ENCODE measurements around the gene OR1S1.
"Not testable (repeated sequence)": the region's sequence is repeated elsewhere in the genome, so short reads cannot be mapped to it uniquely, and the experiment has no call there.

Gene OR1S1

DNA sequence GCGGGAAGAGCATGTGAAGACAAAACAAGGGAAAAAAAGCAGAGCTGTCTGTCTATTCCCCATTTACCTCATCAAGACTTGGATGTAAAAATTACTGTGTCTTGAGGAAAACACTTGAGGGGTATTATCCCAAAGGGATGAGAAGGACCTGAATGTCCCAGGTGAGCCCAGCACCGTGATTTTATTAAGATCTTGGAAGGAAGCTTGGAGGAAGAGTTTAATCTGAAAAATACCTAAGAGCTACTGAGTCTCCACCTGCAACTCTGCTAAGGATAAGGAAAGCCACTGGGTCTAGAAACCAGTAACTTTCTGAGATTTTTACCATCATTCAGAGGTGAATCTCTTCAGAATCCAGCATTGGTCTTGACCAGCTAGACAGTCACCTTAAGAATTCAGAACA, at the start of gene OR1S1:
Gene OR1S1 (plus strand): TSS at position 301 of the 400 bp plus-strand sequence.
- DNase-seq (ENCODE audit: low read depth in 2 of 2), result not testable (repeated sequence)

DNA sequence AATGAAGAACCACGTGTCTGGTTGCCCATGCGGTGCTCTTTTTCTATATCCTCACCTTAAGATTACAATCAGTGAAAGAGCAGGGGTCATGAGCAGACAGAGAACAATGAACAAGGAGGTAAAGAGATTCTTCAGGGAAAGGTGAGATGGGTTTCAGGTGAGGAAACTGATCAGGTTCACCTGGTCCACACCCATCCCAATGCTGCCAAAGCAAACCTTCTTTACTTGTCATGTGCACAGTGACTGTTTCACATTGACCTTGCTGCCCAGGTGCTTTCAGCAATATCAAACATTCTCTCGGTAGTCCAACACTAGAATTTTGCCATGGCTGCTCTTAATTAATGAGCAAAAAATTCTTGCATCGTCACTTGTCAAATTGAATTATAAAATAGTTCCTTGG, 48.1 kb upstream of the OR1S1 start:
- no peak for DNase-seq (ENCODE audit: low read depth in 2 of 2)

DNA sequence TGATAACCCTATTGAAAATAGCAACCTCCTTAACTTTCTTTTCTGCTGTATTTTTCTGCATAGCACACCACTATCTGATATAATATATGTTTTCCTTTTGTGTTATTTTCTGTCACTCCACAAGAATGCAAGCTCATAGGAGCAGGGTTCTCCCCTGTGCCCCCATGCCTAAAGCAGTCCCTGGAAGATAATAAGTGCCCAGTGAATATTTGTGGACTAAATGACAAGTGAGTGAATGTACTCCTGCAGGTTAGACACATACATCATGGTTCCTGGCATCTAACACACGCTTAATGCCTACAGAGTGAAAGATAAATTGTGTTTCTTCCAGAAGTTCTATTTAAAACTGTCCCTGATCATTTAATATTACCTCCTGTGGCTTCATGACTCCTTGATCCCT, 47.5 kb upstream of the OR1S1 start:
- DNase-seq (ENCODE audit: low read depth in 2 of 2), result no peak

DNA sequence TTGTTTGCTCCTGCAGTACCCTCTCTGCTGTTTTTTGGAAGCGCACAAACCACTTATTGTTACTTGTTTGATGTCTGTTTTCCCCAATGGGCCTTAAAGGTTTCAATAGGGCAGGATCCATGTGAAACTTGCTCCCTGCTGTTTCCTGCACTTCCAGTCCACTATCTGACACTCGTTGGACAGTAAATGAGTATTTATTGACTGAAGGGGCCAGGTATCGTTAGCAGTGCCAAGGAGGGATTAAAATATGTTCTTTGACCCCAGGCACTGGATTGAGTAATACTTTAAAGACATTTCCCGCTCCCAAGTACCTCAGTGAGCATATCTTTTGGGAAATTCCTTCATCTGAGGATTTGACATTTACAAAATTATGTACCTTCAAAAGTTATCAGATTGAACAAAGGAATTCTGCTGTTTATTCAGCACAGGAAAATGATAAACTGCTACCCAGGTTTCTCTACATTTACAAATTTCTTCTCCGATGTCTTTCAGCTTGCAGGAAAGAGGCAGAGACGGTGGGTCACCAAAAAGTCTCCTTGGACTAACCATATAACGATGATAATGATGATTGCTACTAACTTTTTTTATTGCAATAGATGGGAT, 46.9 kb upstream of the OR1S1 start:
- DNase-seq (ENCODE audit: low read depth in 2 of 2), result no peak

DNA sequence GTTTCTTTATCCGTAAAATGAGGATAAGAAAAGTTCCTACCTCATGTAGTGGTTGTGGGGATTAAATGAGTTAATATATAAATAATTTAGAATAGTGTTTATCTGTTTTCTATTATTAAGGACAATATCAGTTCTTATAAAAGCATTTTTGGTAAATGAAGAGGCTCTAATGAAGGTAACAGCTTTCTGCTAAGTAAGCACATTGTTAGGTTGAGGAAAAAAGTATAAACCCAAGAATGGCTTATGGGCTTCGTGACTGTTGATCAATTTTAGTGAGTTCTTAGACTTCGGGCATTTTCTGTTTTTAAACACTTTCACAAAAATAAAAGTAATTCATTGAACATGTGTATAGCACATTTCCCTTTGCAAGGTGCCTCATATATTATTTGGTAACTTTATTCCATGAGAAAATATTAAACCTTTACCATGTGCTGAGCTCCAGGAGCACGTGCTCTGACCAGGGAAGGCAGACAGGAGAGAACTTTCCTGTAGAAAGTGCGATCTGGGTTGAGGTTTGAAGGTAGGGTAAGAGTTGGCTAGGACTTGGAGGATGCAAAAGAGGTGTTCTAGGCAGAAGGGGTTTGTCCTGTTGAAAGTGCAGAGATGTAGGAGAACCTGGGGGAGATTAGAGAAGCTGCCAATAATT, 35.0 kb upstream of the OR1S1 start:
- no peak for DNase-seq (ENCODE audit: low read depth in 2 of 2)

DNA sequence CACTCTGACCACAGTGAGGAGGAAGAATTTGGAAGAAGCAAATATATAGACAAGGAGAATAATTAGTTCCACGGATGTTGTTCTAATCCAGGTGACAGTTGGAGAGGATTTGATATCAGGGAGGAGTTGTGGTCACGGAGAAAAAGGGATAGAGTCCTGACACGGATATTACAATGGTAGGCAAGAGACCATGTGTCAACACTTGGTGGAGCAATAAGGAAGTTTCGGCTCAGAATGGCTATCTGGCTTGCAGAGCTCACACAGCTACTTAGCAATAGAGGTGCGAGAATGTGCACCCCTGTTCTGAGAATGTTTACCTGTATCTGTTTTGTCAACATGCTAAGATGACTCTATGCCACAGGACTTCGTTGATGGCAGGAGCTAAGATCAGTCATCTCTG, 34.1 kb upstream of the OR1S1 start:
- DNase-seq (ENCODE audit: low read depth in 2 of 2), result no peak

DNA sequence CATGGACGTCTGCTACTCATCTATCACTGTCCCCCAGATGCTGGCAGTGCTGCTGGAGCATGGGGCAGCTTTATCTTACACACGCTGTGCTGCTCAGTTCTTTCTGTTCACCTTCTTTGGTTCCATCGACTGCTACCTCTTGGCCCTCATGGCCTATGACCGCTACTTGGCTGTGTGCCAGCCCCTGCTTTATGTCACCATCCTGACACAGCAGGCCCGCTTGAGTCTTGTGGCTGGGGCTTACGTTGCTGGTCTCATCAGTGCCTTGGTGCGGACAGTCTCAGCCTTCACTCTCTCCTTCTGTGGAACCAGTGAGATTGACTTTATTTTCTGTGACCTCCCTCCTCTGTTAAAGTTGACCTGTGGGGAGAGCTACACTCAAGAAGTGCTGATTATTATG, 32.9 kb upstream of the OR1S1 start:
- DNase-seq (ENCODE audit: low read depth in 2 of 2), result no peak

DNA sequence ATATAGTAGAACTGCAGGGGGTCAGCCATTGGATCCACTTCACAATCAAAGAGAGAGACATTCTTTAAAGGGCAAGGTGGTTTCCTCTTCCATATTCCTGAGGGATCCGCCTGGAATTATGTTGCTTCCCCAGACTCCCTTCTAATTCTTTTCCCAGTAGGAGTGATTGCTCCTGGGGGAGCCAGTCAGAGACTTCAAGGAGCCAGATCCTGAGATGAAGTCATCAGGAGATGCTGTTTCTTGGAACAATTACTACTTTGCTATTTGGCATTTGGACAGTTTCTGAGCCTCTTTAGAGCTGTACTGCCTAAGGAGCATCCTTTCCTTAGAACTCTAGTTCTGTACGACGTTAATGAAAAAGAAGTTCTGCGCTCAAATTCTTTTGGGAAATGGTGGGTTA, 25.6 kb upstream of the OR1S1 start:
- DNase-seq (ENCODE audit: low read depth in 2 of 2), result no peak

DNA sequence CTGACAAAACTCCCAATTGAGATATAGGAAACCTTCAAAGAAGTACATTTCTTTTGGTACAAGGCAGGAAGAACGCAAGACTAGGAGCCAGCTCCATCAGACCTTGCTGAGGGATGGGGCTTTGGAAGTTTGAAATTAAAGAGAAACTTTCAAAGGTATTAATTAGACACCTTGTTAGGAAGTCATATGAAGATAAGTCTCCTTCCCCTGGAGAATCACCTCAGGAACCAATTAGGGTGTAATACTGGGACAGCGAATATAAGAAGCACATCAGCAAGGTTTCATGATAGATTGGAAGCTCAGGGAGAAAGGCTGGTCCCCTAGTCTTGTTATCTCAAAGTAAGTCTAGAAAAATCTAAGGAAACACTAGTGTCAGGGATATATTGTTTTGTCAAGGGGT, 23.8 kb upstream of the OR1S1 start, which contains the start of gene OR9Q2:
Gene OR9Q2 (plus strand): TSS at position 301 of the 400 bp plus-strand sequence. CDS start 1,421 bp downstream, outside the sequence.
- no peak for DNase-seq (ENCODE audit: low read depth in 2 of 2)

DNA sequence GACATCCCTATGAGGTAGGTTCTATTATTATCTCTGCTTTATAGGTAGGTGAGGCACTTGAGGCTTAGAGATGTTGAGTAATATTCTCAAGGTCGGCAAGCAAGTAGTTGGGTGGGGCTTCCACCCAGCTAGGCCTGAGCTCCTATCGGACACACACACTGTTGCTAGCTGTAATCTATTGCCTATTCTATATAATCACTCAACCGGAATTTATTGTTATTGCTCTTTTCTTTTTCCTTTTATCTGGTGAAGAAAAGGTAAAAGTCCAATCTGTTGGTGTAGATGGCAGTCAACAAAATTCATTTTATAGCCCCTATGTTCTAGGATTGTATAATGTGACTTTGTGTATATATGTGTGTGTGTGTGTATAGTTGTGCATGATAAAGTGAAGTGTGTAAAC, 20.3 kb upstream of the OR1S1 start:
- no peak for DNase-seq (ENCODE audit: low read depth in 2 of 2)

DNA sequence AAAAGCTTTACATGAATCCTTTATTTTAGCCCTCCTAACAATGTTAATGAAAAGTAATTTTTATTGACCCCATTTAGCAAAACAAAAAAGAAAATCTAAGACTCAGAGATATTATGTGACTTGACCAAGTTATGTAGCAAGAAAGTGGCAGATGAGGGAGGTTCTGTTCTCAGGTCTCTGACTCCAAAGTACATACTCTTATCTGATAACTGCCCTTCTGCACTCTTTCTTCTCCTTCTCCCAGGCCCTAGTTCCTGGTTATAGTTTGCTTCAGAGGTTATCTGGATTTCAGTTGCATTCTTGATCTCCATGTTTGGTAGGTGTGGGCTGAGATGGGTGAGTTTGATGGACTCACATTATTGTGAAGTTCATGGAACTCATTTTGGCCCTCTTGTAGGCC, 19.1 kb upstream of the OR1S1 start:
- DNase-seq (ENCODE audit: low read depth in 2 of 2), result no peak

DNA sequence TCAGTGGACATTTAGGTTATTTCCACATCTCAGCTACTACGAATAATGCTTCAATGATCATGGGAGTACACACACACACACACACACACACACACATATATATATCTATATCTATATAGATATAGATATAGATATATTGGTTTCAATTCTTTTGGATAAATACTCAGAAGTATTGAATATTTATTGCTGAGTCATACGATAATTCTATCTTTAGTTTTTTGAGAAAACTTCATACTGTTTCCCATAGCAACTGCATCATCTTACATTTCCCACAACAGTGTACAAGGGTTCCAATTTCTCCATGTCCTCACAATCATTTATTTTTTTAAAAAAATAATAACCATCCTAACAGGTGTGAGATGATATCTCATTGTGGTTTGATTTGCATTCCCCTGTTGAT, 16.6 kb upstream of the OR1S1 start:
- DNase-seq (ENCODE audit: low read depth in 2 of 2), result no peak

DNA sequence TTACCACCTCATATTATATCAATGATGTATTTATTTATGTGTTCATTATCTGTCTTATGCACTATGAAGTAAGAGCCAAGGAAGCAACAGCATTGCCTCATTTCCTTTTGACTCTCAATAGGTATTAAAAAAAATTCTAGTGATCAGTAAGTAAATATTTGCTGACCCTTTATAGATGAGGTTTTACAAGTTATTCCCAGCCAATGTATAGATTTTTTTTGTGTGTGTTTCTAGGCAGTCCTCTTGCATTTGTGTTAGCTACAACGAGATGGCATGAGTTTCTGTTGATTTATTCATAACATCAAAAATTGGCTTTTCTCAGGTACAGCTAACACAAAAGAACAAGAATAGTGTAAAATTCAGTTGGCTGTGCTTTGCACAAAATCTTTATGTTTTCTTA, 13.2 kb upstream of the OR1S1 start:
- no peak for DNase-seq (ENCODE audit: low read depth in 2 of 2)

DNA sequence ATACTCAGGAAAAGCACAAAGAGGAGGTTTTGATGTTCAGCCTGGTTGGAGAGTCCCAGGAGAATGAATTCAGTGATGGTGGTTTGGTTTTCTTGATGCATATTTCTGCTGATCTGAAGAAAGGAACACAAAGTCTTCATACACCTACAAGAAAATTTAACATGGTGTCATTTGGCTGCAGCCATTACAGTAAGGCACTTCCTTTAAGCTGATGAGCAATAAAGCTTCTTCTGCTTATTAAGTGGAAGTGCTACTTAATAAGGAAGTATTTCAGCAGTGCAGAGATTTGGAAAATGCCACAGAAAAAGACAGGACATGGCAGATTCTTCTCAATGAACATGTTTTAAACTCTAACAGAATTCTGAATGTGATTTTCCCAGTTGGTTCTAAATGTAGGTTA, 8.5 kb upstream of the OR1S1 start, which contains the start of gene OR1S2:
Gene OR1S2 (minus strand): TSS at position 101 of the 400 bp plus-strand sequence. CDS start 0 bp downstream, at position 101.
- DNase-seq (ENCODE audit: low read depth in 2 of 2), result no peak

DNA sequence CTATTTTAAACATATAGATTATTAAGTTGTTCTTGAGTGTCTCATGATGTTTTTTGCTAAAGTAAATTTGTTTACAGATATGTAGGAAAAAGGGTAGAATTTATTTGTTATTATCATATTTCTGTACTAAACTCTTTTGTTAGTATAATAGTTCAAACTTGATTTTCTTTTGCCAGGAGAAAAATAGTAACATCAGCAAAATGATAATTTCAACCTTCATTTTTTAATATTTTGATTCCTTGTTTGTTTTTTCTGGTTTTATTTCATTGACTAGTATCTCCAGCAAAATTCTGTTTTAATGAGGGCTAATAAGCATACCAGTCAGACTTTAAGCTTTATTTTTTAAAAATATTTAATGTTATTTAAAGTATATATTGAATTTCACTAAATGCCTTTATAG, 4.0 kb downstream of the OR1S1 start:
- DNase-seq (ENCODE audit: low read depth in 2 of 2), result no peak

DNA sequence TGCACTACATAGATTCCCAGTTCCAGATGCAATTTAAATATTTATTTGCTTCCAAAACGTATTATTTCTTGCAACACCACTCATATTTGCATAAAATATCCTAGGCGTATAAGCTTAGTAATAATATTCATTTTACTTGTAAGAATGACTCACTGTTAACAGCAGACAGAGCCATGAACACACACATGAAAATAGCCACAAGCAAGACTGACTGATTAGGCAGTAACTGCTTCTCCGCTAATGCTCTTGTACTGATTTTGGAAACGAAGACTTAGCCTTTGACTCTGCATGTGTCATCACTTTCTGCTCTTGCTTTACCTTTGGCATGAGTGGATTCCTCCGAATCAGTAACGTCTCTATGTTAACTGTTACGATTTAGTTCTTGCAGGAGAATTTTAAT, 10.2 kb downstream of the OR1S1 start:
- DNase-seq (ENCODE audit: low read depth in 2 of 2), result no peak

DNA sequence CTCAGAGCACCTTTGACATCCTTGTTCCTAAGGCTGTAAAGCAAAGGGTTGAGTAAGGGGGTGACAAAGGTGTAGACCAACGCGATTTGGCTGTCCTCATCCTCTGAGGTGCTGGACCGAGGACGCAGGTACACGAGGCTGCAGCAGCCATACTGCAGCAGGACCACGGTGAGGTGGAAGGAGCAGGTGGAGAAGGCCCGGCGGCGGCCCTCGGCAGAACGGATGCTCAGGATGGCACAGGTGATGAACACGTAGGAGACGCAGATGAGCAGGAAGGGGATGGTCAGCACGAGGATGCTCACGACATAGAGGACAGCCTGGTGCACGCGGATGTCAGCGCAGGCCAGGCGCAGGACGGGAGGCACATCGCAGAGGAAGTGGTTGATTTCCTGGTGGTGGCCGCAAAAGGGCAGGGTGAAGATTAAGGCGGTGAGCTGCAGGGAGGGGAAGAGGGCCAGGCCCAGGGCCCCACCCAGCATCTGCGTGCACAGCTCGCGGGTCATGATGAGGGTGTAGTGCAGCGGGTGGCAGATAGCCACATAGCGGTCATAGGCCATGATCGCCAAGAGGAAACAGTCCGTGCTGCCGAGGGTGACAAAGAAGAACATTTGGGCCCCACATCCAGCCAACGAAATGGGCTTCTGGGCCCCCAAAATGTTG, 15.6 kb downstream of the OR1S1 start:
- no peak for DNase-seq (ENCODE audit: low read depth in 2 of 2)

DNA sequence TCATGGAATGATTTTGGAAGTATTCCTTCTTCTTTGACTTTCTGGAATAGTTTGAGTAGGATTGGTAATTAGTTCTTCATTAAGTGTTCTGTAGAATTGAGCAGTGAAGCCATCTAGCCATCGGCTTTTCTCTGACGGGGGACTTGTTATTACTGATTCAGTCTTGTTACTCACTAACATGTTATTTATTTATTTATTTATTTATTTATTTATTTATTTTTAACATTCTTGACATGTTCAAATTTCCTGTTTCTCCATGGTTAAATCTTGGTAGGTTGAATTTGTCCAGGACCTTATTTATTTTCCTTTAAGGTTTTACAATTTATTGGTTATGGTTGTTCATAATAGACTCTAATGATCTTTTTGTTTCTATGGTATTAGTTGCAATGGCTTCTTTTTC, 31.4 kb downstream of the OR1S1 start:
- no peak for DNase-seq (ENCODE audit: low read depth in 2 of 2)

DNA sequence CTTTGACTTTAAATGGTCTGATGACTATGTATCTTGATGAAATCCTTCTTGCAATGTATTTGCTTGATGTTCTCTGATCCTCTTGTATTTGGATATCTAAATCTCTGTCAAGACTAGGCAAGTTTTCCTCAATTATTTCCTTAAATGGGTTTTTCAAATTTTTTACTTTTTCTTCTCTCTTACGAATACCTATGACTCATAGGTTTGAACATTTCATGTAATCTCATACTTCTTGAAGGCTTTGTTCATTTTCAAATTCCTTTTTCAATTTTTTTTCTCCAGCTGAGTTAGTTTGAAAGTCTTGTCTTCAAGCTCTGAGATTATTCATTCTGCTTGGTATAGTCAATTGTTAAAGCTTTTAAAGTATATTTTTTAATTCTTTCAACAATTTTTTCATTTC, 42.4 kb downstream of the OR1S1 start:
- DNase-seq (ENCODE audit: low read depth in 2 of 2), result no peak

DNA sequence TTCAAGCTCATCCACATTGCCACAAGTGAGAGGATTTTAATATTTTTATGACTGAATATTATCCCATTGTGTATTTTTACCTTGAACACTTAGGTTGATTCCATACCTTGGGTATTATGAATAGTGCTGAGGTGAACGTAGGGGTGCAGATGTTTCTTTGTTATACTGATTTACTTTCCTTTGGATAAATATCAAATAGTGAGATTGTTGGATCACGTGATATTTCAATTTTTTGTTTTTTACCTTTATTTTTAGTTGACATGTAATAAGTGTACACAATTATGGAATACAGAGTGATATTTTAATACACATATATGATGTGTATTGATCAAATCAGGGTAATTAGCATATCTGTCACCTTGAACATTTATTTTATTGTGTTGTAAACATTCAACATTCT, 47.5 kb downstream of the OR1S1 start:
- DNase-seq (ENCODE audit: low read depth in 2 of 2), result no peak
